DOHH2 (cell line): ENCODE measurements around the gene TMEM39A.

ENCODE experiments used
- H3F3A ChIP-seq: fragments of 200-600 bp; sonication (generic), shearing (Covaris generic); 2 replicates; pipeline ENCODE4 v1.6.0; 2016; ENCODE audit warnings: antibody characterized with exemption, mild to moderate bottlenecking; ENCODE audit not compliant: control insufficient read depth, insufficient read depth
- H3K27ac ChIP-seq: fragments of 200-600 bp; sonication (generic); 2 replicates; pipeline ENCODE4 v1.5.1; 2014; ENCODE audit warnings: low read depth, mild to moderate bottlenecking, low read length, moderate library complexity
- H3K27me3 ChIP-seq: fragments of 200-600 bp; sonication (generic); 2 replicates; pipeline ENCODE4 v1.6.1; 2014; ENCODE audit warnings: mild to moderate bottlenecking, low read length, mixed read lengths; ENCODE audit not compliant: control insufficient read depth
- H3K36me3 ChIP-seq: fragments of 200-600 bp; sonication (generic); 2 replicates; pipeline ENCODE4 v1.6.1; 2014; ENCODE audit warnings: mild to moderate bottlenecking, low read length, moderate library complexity, mixed read lengths; ENCODE audit not compliant: control insufficient read depth
- H3K4me1 ChIP-seq: fragments of 200-600 bp; sonication (generic); 2 replicates; pipeline ENCODE4 v1.6.1; 2014; ENCODE audit warnings: mild to moderate bottlenecking, low read length, mixed read lengths; ENCODE audit not compliant: control insufficient read depth
- H3K4me2 ChIP-seq: fragments of 200-600 bp; sonication (generic); 2 replicates; pipeline ENCODE4 v1.6.0; 2014; ENCODE audit warnings: mild to moderate bottlenecking, low read length, moderate library complexity
- H3K4me3 ChIP-seq: fragments of 200-600 bp; sonication (generic); 2 replicates; pipeline ENCODE4 v1.5.1; 2014; ENCODE audit warnings: mild to moderate bottlenecking, low read length, mixed read lengths
- H3K79me2 ChIP-seq: fragments of 200-600 bp; sonication (generic); 2 replicates; pipeline ENCODE4 v1.6.1; 2014; ENCODE audit warnings: mild to moderate bottlenecking, low read length, mixed read lengths; ENCODE audit not compliant: control insufficient read depth
- H3K9me2 ChIP-seq: fragments of 200-600 bp; sonication (generic); replicated peaks from 2 replicates; pipeline ENCODE4 v1.6.1; 2014; ENCODE audit warnings: mild to moderate bottlenecking, low read length, mixed read lengths; ENCODE audit not compliant: control insufficient read depth
- H3K9me3 ChIP-seq: fragments of 200-600 bp; sonication (generic); 2 replicates; pipeline ENCODE4 v1.6.1; 2014; ENCODE audit warnings: antibody characterized with exemption, low read length, mixed read lengths; ENCODE audit not compliant: control insufficient read depth, insufficient read depth
- H4K20me1 ChIP-seq: fragments of 200-600 bp; sonication (generic); 2 replicates; pipeline ENCODE4 v1.6.0; 2014; ENCODE audit warnings: low read depth, mild to moderate bottlenecking, antibody characterized with exemption, low read length, moderate library complexity; ENCODE audit not compliant: control insufficient read depth, insufficient read depth
- CTCF ChIP-seq: fragments of 200-600 bp; sonication (generic); IDR thresholded peaks from one replicate; pipeline ENCODE4 v1.5.1; 2014; ENCODE audit warnings: antibody characterized with exemption, mild to moderate bottlenecking, low read depth, low read length; ENCODE audit not compliant: poor library complexity, severe bottlenecking
- EZH2phosphoT487 ChIP-seq: fragments of 200-600 bp; sonication (generic); IDR thresholded peaks from 2 replicates; pipeline ENCODE4 v1.6.1; 2017; ENCODE audit warnings: borderline replicate concordance, mild to moderate bottlenecking, antibody characterized with exemption, low read length, moderate library complexity, mixed read lengths

Gene TMEM39A

GRCh38 chr3:119428538-119428937 lies 34.9 kb downstream of the TMEM39A start:
- Histone ChIP-seq H3K27ac (no peak overlapping the region), H4K20me1 (no peaks in the 10 kb centered on the region), H3K9me2 (no peaks in the 10 kb centered on the region), H3K79me2 (no peaks in the 10 kb centered on the region), H3K9me3 (peaks cover 13% of the 10 kb centered on the region), H3K4me1 (no peaks in the 10 kb centered on the region), H3K36me3 (peaks cover 39% of the 10 kb centered on the region), H3F3A (no peaks in the 10 kb centered on the region), H3K4me2 (no peak overlapping the region), H3K27me3 (0 out of 2 replicates have a peak, but pooled peaks cover 2% of the 10 kb centered on the region), H3K4me3 (no peak overlapping the region)
- TF ChIP-seq CTCF: peak; percentile 34
- TF ChIP-seq EZH2phosphoT487: no peak

- no peaks in the 10 kb centered on the region for H4K20me1 ChIP-seq
- H3K79me2 ChIP-seq: no peaks in the 10 kb centered on the region
- H3K9me3 ChIP-seq: peaks cover 13% of the 10 kb centered on the region
- no peak overlapping the region for H3K27ac ChIP-seq
- no peaks in the 10 kb centered on the region for H3K9me2 ChIP-seq
- no peak for TF ChIP-seq CTCF
- TF ChIP-seq EZH2phosphoT487: no peak
- H3K4me3 ChIP-seq: no peak overlapping the region
- peaks cover 31% of the 10 kb centered on the region for H3K36me3 ChIP-seq
- H3K4me1 ChIP-seq: no peaks in the 10 kb centered on the region
- H3K27me3 ChIP-seq: 0 out of 2 replicates have a peak, but pooled peaks cover 2% of the 10 kb centered on the region
- H3K4me2 ChIP-seq: no peak overlapping the region
- H3F3A ChIP-seq: no peaks in the 10 kb centered on the region
Measured at GRCh38 chr3:119427669-119428068, 35.7 kb downstream of the TMEM39A start.

GRCh38 chr3:119420196-119420595 lies 43.2 kb downstream of the TMEM39A start:
- H3K79me2 ChIP-seq: no peaks in the 10 kb centered on the region
- no peak overlapping the region for H3K4me2 ChIP-seq
- H3K9me2 ChIP-seq: no peaks in the 10 kb centered on the region
- H3K36me3 ChIP-seq: no peaks in the 10 kb centered on the region
- H3K9me3 ChIP-seq: no peaks in the 10 kb centered on the region
- no peak overlapping the region for H3K4me3 ChIP-seq
- no peaks in the 10 kb centered on the region for H3F3A ChIP-seq
- H4K20me1 ChIP-seq: no peaks in the 10 kb centered on the region
- no peaks in the 10 kb centered on the region for H3K27me3 ChIP-seq
- no peaks in the 10 kb centered on the region for H3K4me1 ChIP-seq
- no peak overlapping the region for H3K27ac ChIP-seq
- TF ChIP-seq EZH2phosphoT487: no peak
- no peak for TF ChIP-seq CTCF
